Fibroblast of skin of abdomen (primary cell): ENCODE measurements around the gene GFRA1.

Experiments used
- DNase-seq: peaks from one replicate; pipeline ENCODE4 v3.0.0-alpha.2; 2013

Gene GFRA1

DNA sequence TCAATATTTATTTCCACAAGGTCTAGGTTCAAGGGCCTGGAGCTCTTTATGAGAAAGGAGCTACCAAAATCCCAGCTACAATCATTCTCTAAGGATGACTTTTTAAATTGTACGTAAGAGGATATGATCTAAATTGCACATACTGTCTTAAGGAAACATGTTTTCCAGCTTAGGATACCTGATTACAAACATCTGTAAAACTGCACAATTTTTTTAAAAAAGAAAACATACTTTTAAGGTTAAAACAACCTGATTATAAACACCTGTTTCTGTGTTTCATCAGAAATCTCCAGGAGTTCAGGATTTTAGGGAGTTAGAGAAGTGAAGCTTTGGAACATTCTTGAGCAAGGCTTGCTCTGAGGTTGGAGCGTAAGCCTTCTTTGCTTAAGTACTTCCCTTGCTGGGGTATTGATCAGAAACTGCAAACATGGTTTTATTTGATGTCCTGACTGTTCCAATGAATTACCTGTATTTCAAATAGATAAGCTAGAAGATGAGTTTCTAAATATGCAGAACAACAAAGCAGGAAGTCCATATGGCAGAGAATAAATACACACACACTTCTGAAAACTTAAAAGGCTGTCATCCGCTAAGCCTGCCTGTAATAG is 248.6 kb downstream of the GFRA1 start:
- DNase-seq = no peak

- DNase-seq = no peak
Measured at GRCh38 chr10:116017405-116017804, 255.6 kb downstream of the GFRA1 start.

- DNase-seq = no peak
Measured at GRCh38 chr10:116015583-116016333, 257.2 kb downstream of the GFRA1 start.

- peak; percentile 12 for DNase-seq
Measured at GRCh38 chr10:116014871-116015582, 258.0 kb downstream of the GFRA1 start.

- no peak for DNase-seq
Measured at GRCh38 chr10:116014326-116014725, 258.7 kb downstream of the GFRA1 start.

- DNase-seq = no peak
Measured at GRCh38 chr10:116011929-116012328, 261.1 kb downstream of the GFRA1 start.

DNA sequence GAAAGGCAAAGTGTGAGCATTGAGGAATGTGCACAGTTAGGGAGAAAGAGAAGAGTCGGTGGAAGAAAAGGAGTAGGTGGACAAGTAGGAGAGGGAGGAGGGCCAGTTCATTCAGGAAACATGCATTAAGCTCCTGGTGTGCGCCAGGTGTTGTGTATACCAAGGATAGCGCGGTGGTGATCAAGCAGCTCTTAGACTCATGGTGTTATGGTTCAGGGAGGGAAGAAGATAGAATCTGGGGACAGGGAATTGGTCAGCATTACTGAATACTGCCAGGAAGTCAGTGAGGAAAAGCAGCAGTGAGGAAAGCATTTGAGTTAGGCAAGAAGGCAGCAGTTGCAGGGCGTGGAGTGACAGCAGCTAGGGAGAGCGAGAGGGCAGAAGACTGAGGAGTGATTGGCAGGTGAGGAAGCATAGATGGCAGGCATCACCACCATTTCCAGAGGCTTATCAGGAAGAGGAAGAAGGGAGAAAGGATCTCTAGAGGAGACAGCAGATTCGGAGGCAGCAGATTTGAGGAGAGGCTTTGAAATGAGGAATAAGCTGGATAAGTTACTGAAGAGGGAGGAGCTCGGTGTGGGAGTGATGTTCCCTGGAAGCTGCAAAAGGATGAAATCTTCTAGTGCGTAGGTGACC is 265.6 kb downstream of the GFRA1 start:
- no peak for DNase-seq
